ENCODE data around the gene RNF133.
"Not testable (repeated sequence)": the region's sequence is repeated elsewhere in the genome, so short reads cannot be mapped to it uniquely, and the experiment has no call there.

Gene RNF133

DNA sequence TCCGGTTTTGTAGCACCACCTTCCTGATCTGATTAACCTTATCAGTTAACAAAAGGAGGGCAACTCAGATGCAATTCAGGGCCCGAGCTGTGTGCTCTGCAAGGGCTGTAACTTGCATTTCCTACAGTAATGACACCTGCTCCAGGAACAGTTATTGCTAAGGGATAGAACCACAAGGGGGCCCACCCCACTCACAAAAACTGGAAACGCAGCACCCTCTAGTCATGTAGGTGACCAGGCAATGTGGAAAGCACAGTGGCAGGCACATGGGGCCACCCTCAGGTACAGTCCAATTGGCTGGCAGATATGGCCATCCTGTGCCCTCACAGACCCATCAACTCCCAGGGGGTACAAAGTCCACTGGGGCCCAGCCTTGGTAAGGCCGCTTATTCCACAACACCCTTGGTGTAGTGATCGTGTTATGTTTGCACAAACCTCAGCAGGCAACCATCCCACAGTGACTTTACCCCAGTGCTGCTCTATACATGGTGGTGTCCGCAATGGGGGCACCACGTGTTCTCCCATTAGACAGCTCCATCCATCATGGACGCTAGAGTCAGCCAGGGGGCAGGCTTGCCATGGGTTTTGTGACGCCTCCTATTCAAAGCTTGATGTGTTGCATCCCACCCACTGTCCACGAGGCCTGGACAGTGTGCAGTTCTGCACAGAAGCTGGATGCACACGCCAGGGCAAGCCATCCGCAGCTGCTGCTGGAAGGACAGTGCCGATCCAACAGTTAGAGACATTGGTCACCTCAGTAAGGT, 9.4 kb downstream of the RNF133 start:
- Histone ChIP-seq H3K9ac (ENCODE audit: low read depth, low read length) (no peak overlapping the region), H3K4me2 (ENCODE audit: low read length) (no peak overlapping the region), H3K9me3 (replicated peaks; ENCODE audit: low read length) (no peaks in the 10 kb centered on the region), H3K4me3 (ENCODE audit: low read length) (no peak overlapping the region), H3K4me1 (ENCODE audit: control insufficient read depth, insufficient read depth, low read length) (no peaks in the 10 kb centered on the region), H3K27me3 (ENCODE audit: control insufficient read depth, insufficient read depth, low read length) (no peaks in the 10 kb centered on the region), H3K36me3 (ENCODE audit: insufficient read depth, low read length) (no peaks in the 10 kb centered on the region)

- H3K4me2 ChIP-seq (ENCODE audit: low read length) = no peak overlapping the region
These were observed 10.4 kb downstream of the RNF133 start for GRCh38 chr7:122688400-122688998.

GRCh38 chr7:122686360-122686878, 12.5 kb downstream of the RNF133 start:
- no peak overlapping the region for H3K4me3 ChIP-seq (ENCODE audit: low read length)
- no peaks in the 10 kb centered on the region for H3K4me1 ChIP-seq (ENCODE audit: control insufficient read depth, insufficient read depth, low read length)
- H3K36me3 ChIP-seq (ENCODE audit: insufficient read depth, low read length) = no peaks in the 10 kb centered on the region
- H3K9me3 ChIP-seq (replicated peaks; ENCODE audit: low read length) = no peaks in the 10 kb centered on the region
- no peaks in the 10 kb centered on the region for H3K27me3 ChIP-seq (ENCODE audit: control insufficient read depth, insufficient read depth, low read length)
- no peak overlapping the region for H3K9ac ChIP-seq (ENCODE audit: low read depth, low read length)
- H3K4me2 ChIP-seq (ENCODE audit: low read length) = no peak overlapping the region

More at GRCh38 chr7:122688400-122688998, 10.4 kb downstream of the RNF133 start:
- H3K4me1 ChIP-seq (ENCODE audit: control insufficient read depth, insufficient read depth, low read length) = no peaks in the 10 kb centered on the region
- H3K36me3 ChIP-seq (ENCODE audit: insufficient read depth, low read length) = no peaks in the 10 kb centered on the region
- H3K4me3 ChIP-seq (ENCODE audit: low read length) = no peak overlapping the region
- no peaks in the 10 kb centered on the region for H3K9me3 ChIP-seq (replicated peaks; ENCODE audit: low read length)
- no peak overlapping the region for H3K9ac ChIP-seq (ENCODE audit: low read depth, low read length)
- no peaks in the 10 kb centered on the region for H3K27me3 ChIP-seq (ENCODE audit: control insufficient read depth, insufficient read depth, low read length)

- H3K36me3 ChIP-seq (ENCODE audit: insufficient read depth, low read length) = no peaks in the 10 kb centered on the region
- H3K27me3 ChIP-seq (ENCODE audit: control insufficient read depth, insufficient read depth, low read length) = no peaks in the 10 kb centered on the region
- H3K4me1 ChIP-seq (ENCODE audit: control insufficient read depth, insufficient read depth, low read length) = no peaks in the 10 kb centered on the region
- H3K9ac ChIP-seq (ENCODE audit: low read depth, low read length) = no peak overlapping the region
- no peak overlapping the region for H3K4me2 ChIP-seq (ENCODE audit: low read length)
- H3K9me3 ChIP-seq (replicated peaks; ENCODE audit: low read length) = no peaks in the 10 kb centered on the region
- no peak overlapping the region for H3K4me3 ChIP-seq (ENCODE audit: low read length)
These were observed 14.4 kb downstream of the RNF133 start for GRCh38 chr7:122684504-122684903.

DNA sequence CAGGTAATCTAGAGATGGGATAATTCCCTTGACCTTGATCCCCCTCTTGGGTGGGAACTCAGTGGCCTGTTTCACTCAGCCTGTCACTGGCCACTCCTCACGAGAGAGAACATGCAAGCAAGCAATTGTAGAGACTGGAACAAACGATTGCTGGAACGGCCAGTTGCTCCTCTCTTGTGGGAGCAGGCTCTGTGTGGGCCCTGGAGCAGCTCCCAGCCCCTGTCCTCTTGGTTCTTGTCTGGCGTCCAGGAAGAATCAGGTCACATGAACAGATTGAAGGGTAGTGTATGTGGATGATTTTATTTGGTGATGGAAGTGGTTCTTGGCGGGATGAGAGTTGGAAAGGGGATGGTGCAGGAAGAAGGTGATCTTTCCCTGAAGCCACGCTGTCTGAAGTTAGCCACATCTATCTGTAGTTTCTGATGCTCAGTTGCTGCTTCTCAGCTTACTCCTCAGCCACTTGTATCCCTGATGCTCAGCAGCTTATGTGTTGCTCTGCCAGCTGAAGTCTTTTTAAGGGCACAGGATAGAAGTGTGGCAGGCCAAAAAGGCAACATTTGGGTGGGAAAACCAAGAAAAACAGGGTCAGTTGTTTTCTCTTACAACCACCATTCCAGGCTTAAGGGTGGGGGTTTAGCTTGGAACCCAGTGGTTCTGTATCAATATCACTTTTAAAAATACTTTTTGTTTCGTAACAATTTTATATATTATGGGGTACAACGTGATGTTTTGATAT, 15.9 kb downstream of the RNF133 start:
- no peaks in the 10 kb centered on the region for H3K4me1 ChIP-seq (ENCODE audit: control insufficient read depth, insufficient read depth, low read length)
- no peak overlapping the region for H3K9ac ChIP-seq (ENCODE audit: low read depth, low read length)
- H3K36me3 ChIP-seq (ENCODE audit: insufficient read depth, low read length) = no peaks in the 10 kb centered on the region
- no peaks in the 10 kb centered on the region for H3K9me3 ChIP-seq (replicated peaks; ENCODE audit: low read length)
- no peak overlapping the region for H3K4me3 ChIP-seq (ENCODE audit: low read length)
- H3K4me2 ChIP-seq (ENCODE audit: low read length) = no peak overlapping the region
- no peaks in the 10 kb centered on the region for H3K27me3 ChIP-seq (ENCODE audit: control insufficient read depth, insufficient read depth, low read length)

GRCh38 chr7:122681186-122681585, 17.7 kb downstream of the RNF133 start:
- not testable (repeated sequence) for H3K4me2 ChIP-seq (ENCODE audit: low read length); H3K9ac ChIP-seq (ENCODE audit: low read depth, low read length); H3K4me1 ChIP-seq (ENCODE audit: control insufficient read depth, insufficient read depth, low read length); H3K27me3 ChIP-seq (ENCODE audit: control insufficient read depth, insufficient read depth, low read length); H3K36me3 ChIP-seq (ENCODE audit: insufficient read depth, low read length); H3K4me3 ChIP-seq (ENCODE audit: low read length); H3K9me3 ChIP-seq (replicated peaks; ENCODE audit: low read length)

- H3K4me3 ChIP-seq (ENCODE audit: low read length) = no peak overlapping the region
- H3K4me2 ChIP-seq (ENCODE audit: low read length) = no peak overlapping the region
- H3K9me3 ChIP-seq (replicated peaks; ENCODE audit: low read length) = no peaks in the 10 kb centered on the region
- peaks cover 8% of the 10 kb centered on the region for H3K4me1 ChIP-seq (ENCODE audit: control insufficient read depth, insufficient read depth, low read length)
- H3K36me3 ChIP-seq (ENCODE audit: insufficient read depth, low read length) = no peaks in the 10 kb centered on the region
- H3K9ac ChIP-seq (ENCODE audit: low read depth, low read length) = no peak overlapping the region
- H3K27me3 ChIP-seq (ENCODE audit: control insufficient read depth, insufficient read depth, low read length) = no peaks in the 10 kb centered on the region
These were observed 19.1 kb downstream of the RNF133 start for GRCh38 chr7:122679813-122680212.

DNA sequence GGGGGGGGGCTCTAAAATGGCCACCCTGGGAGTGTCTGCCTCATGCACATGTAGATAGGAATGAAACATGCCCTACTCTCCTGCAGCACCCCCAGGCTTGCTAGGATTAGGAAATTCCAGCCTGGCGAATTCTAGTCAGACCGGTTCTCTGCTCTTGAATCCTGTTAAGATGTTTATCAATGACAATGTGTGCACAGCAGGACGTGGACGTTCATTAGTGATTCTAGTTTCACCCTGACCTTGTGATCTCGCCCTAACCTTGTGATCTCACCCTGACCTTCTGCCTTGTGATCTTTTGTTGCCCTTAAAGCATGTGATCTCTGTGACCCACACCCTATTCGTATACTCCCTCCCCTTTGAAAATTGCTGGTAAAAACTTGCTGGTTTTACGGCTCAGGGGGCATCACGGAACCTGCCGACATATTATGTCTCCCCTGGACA, 19.6 kb downstream of the RNF133 start:
- not testable (repeated sequence) for H3K9ac ChIP-seq (ENCODE audit: low read depth, low read length); H3K27me3 ChIP-seq (ENCODE audit: control insufficient read depth, insufficient read depth, low read length); H3K4me2 ChIP-seq (ENCODE audit: low read length); H3K4me3 ChIP-seq (ENCODE audit: low read length); H3K9me3 ChIP-seq (replicated peaks; ENCODE audit: low read length); H3K36me3 ChIP-seq (ENCODE audit: insufficient read depth, low read length)
- H3K4me1 ChIP-seq (ENCODE audit: control insufficient read depth, insufficient read depth, low read length) = peaks cover 12% of the 10 kb centered on the region

DNA sequence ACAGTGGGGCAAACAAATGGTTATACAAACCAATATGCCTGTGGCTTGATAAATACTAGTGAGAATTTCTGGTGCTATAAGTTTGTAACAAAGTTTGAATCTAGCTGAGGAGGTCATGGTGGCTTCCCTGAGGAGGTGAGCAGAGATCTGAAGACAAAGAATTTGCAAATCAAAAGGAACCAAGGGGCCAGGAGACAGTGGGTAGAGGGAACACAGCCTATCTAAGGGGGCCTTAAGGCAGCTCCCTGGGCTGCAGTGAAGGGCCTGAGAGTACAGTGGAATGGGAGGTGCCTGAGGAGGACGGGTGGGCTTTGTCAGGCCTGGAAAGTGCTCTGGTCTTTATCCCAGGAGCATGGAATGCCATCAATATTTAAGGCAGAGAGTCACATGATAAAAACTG, 21.8 kb downstream of the RNF133 start:
- H3K9ac ChIP-seq (ENCODE audit: low read depth, low read length) = no peak overlapping the region
- no peaks in the 10 kb centered on the region for H3K27me3 ChIP-seq (ENCODE audit: control insufficient read depth, insufficient read depth, low read length)
- no peak overlapping the region for H3K4me3 ChIP-seq (ENCODE audit: low read length)
- H3K36me3 ChIP-seq (ENCODE audit: insufficient read depth, low read length) = no peaks in the 10 kb centered on the region
- no peak overlapping the region for H3K4me2 ChIP-seq (ENCODE audit: low read length)
- peaks cover 15% of the 10 kb centered on the region for H3K4me1 ChIP-seq (ENCODE audit: control insufficient read depth, insufficient read depth, low read length)
- H3K9me3 ChIP-seq (replicated peaks; ENCODE audit: low read length) = no peaks in the 10 kb centered on the region

GRCh38 chr7:122676466-122676865, 22.5 kb downstream of the RNF133 start:
- no peaks in the 10 kb centered on the region for H3K27me3 ChIP-seq (ENCODE audit: control insufficient read depth, insufficient read depth, low read length)
- no peak overlapping the region for H3K4me3 ChIP-seq (ENCODE audit: low read length)
- H3K4me1 ChIP-seq (ENCODE audit: control insufficient read depth, insufficient read depth, low read length) = peaks cover 15% of the 10 kb centered on the region
- H3K4me2 ChIP-seq (ENCODE audit: low read length) = no peak overlapping the region
- H3K9me3 ChIP-seq (replicated peaks; ENCODE audit: low read length) = no peaks in the 10 kb centered on the region
- no peak overlapping the region for H3K9ac ChIP-seq (ENCODE audit: low read depth, low read length)
- no peaks in the 10 kb centered on the region for H3K36me3 ChIP-seq (ENCODE audit: insufficient read depth, low read length)

DNA sequence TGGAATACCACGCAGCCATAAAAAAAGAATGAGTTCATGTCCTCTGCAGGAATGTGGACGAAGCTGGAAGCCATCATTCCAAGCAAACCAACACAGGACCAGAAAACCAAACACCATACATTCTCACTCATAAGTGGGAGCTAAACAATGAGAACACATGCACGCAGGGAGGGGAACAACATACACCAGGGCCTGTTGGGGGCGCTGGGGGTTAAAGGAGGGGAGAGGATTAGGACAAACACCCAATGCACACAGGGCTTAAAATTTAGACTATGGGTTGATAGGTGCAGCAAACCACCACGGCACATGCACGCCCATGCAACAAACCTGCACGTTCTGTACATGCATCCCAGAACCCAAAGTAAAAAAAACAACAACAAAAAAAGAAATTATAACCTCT, 23.3 kb downstream of the RNF133 start:
- no peaks in the 10 kb centered on the region for H3K9me3 ChIP-seq (replicated peaks; ENCODE audit: low read length)
- no peak overlapping the region for H3K9ac ChIP-seq (ENCODE audit: low read depth, low read length)
- H3K4me1 ChIP-seq (ENCODE audit: control insufficient read depth, insufficient read depth, low read length) = peaks cover 15% of the 10 kb centered on the region
- no peaks in the 10 kb centered on the region for H3K27me3 ChIP-seq (ENCODE audit: control insufficient read depth, insufficient read depth, low read length)
- H3K4me2 ChIP-seq (ENCODE audit: low read length) = no peak overlapping the region
- H3K4me3 ChIP-seq (ENCODE audit: low read length) = no peak overlapping the region
- H3K36me3 ChIP-seq (ENCODE audit: insufficient read depth, low read length) = no peaks in the 10 kb centered on the region
